MG63 (cell line): ENCODE measurements around the gene TMA16. TPM values are rescaled to one million over a fixed set of nuclear protein-coding genes. Genes with fewer than 3 reads are reported as not detected.

Experiments used
- total RNA-seq: library from RNA; depleted of rRNA; stranded (reverse); fragments of >200 nt; shearing (Covaris generic); gene quantifications from 2 replicates; pipeline ENCODE4 v1.2.3, GENCODE V29; 2014; ENCODE audit warnings: low replicate concordance; rRNA removed

The TMA16 gene
- total RNA-seq, 1 experiment from 2014 or later: 51.8 TPM

Other genes starting within 250 kb of the TMA16 start
- gene NPY1R, start 162.1 kb upstream of the TMA16 start, total RNA-seq: 0.03 and 1.2 TPM in 2 replicates
- gene NPY5R, start 150.8 kb upstream of the TMA16 start, total RNA-seq: not detected in 2 replicates
- not detected in 2 replicates for gene TKTL2, start 20.9 kb upstream of the TMA16 start, total RNA-seq